Natural killer cell (primary cell): ENCODE measurements around the gene KDM4C. TPM values are rescaled to one million over a fixed set of nuclear protein-coding genes. Genes with fewer than 3 reads are reported as not detected.
"Not testable (repeated sequence)": the region's sequence is repeated elsewhere in the genome, so short reads cannot be mapped to it uniquely, and the experiment has no call there.

Source experiments
- ATAC-seq, 3 donors: fragments of 150-1000 bp in 2 of 3; fragments of 200-7000 bp in 1 of 3; cut with Tn5 transposase; 1 replicate in 1 of 3; 2 replicates in 2 of 3; pipeline ENCODE4 v1.10.0; 2021; ENCODE audit warnings: mild to moderate bottlenecking in 2 of 3, moderate library complexity in 2 of 3
- DNase-seq, 2 donors: peaks; one replicate each; pipeline versions ENCODE4 v3.0.0 to v3.0.0-alpha.2; 2013 to 2021; ENCODE audit warnings: mixed read lengths in 1 of 2
- H3K27ac ChIP-seq: one replicate; pipeline ENCODE4 v1.5.1; 2013; ENCODE audit warnings: mild to moderate bottlenecking, low read length
- H3K27me3 ChIP-seq: one replicate; pipeline ENCODE4 v1.6.1; 2013; ENCODE audit warnings: low read length; ENCODE audit not compliant: control insufficient read depth, insufficient read depth
- H3K36me3 ChIP-seq: one replicate; pipeline ENCODE4 v1.6.1; 2013; ENCODE audit warnings: low read length; ENCODE audit not compliant: control insufficient read depth, insufficient read depth
- H3K4me1 ChIP-seq: one replicate; pipeline ENCODE4 v1.6.1; 2013; ENCODE audit warnings: low read length; ENCODE audit not compliant: control insufficient read depth, insufficient read depth
- H3K4me3 ChIP-seq: one replicate; pipeline ENCODE4 v1.5.1; 2013; ENCODE audit warnings: low read length
- H3K9me3 ChIP-seq: one replicate; pipeline ENCODE4 v1.6.1; 2013; ENCODE audit warnings: low read length; ENCODE audit not compliant: control insufficient read depth, insufficient read depth
- H3K27ac Mint-ChIP-seq, 2 donors: one replicate each; pipeline ENCODE4 v1.8.0; 2022; ENCODE audit warnings: mild to moderate bottlenecking in 2 of 2, mixed read lengths in 2 of 2, moderate library complexity in 1 of 2
- H3K27me3 Mint-ChIP-seq, 2 donors: one replicate each; pipeline ENCODE4 v1.8.0; 2022; ENCODE audit warnings: low read depth in 2 of 2, mixed read lengths in 2 of 2
- H3K36me3 Mint-ChIP-seq: one replicate; pipeline ENCODE4 v1.8.0; 2022; ENCODE audit warnings: mixed read lengths
- H3K4me1 Mint-ChIP-seq, 2 donors: one replicate each; pipeline ENCODE4 v1.8.0; 2022; ENCODE audit warnings: mixed read lengths in 2 of 2
- H3K4me3 Mint-ChIP-seq: one replicate; pipeline ENCODE4 v1.8.0; 2022; ENCODE audit warnings: mild to moderate bottlenecking, moderate library complexity, mixed read lengths
- H3K9me3 Mint-ChIP-seq, 2 donors: one replicate each; pipeline ENCODE4 v1.8.0; 2022; ENCODE audit warnings: mixed read lengths in 2 of 2
- CTCF ChIP-seq: fragments of 200-600 bp; IDR thresholded peaks from one replicate; pipeline ENCODE4 v1.8.0; 2022; ENCODE audit warnings: antibody characterized with exemption
- WGBS: methylation state at CpG from one replicate; pipeline ENCODE4 v1.1.7; 2013; ENCODE audit warnings: missing lambda C conversion rate; ENCODE audit not compliant: insufficient coverage; 5-methylcytosine and 5-hydroxymethylcytosine counted together
- intact Hi-C: fragments of 100-400 bp; cut with micrococcal nuclease; formaldehyde crosslinking; loops from one replicate; pipeline ENCODE4 v1.14.2; 2022
- total RNA-seq, 4 donors: library from RNA; stranded (reverse); fragments of 120-200 nt in 1 of 4; gene quantifications; one replicate each; pipeline versions ENCODE4 v1.2.3 to v1.2.4, GENCODE V29; 2013 to 2022

The KDM4C gene
- total RNA-seq, 3 donors from 2014 or later (not counting 1 experiment from before 2014, with no cell fraction given), result 115 to 137 (median 116) TPM

DNA sequence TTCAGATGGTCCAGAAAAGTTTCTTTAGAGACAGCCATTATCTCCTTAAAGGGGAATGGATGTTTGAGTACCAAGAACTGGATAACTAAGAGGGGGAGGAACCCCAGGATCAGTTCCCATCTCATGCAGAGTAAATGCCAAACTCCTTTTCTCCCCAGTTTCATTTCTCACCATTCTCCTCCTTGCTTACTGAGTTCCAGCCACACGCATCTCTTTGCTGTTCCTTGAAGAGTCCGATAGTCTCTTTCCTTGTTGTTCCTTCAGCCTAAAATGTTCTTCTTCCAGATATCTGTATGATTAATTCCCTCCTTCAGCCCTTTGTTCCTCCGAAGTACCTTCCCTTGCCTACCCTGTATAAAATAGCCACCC lies 30.0 kb downstream of the KDM4C start:
- WGBS, result 100% methylated on average over 3 of the region's 3 CpGs
- H3K4me1 Mint-ChIP-seq, result peaks cover 59 to 69% of the 10 kb centered on the region in 2 donors
- H3K4me3 Mint-ChIP-seq, result no peak overlapping the region

DNA sequence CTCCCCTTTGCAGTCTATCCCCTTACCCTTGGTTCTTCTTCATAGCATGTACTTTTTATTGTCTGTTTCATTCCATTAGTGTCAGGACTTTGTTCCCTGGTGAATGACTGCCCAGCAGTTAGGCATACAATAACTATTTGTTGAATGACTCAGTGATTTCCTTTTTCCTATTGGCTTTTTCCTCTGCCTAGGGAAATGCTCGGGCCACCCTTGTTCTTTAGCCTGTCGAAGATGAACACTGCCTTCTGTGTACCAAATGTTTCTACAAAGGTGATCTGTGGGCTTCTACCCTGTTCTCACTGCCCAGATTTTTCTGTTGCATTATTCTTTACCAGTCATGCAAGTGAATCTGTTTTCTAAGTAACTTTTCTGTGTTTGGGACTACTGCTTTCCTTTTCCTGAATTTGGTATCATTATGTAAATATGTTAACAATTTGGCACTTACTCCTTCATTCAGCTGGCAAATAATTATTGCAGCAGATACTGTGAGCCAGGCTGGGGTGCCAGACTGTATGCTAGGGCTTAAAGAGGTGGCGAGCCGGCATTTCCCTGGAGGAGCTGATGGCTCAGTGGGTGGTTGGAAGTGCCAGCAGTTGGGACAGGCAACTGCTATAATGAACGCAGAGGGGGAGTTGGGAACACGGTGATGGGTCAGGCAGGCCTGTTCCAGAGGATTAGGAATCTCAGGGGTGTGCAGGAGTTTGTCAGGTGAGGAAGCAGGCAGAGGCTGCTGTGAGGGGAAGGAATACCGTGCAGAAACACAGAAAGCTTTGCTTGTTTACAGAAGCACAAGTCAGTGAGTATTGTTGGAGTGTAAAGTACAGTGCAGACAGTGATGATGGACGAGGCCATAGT lies 30.6 kb downstream of the KDM4C start:
- H3K4me3 Mint-ChIP-seq, result no peak overlapping the region
- 94% methylated on average over 8 of the region's 8 CpGs for WGBS
- peaks cover 53 to 68% of the 10 kb centered on the region in 2 donors for H3K4me1 Mint-ChIP-seq
- no peak for TF ChIP-seq CTCF
- DNase-seq (no peak), ATAC-seq (no peak)
- no peaks in the 10 kb centered on the region for H3K9me3 Mint-ChIP-seq
- Histone ChIP-seq H3K9me3 (no peaks in the 10 kb centered on the region), H3K27me3 (no peaks in the 10 kb centered on the region), H3K36me3 (no peaks in the 10 kb centered on the region), H3K4me3 (no peak overlapping the region), H3K4me1 (peaks cover 20% of the 10 kb centered on the region), H3K27ac (no peak overlapping the region)
- H3K36me3 Mint-ChIP-seq, result no peaks in the 10 kb centered on the region
- H3K27me3 Mint-ChIP-seq, result no peaks in the 10 kb centered on the region
- peak overlapping the region; percentile 27 to 42 for H3K27ac Mint-ChIP-seq
- intact Hi-C loops, result no loop called here

More for the DNA sequence above, 30.0 kb downstream of the KDM4C start:
- TF ChIP-seq CTCF, result no peak
- Histone ChIP-seq H3K27ac (no peak overlapping the region), H3K9me3 (no peaks in the 10 kb centered on the region), H3K27me3 (no peaks in the 10 kb centered on the region), H3K4me3 (no peak overlapping the region), H3K4me1 (peaks cover 26% of the 10 kb centered on the region), H3K36me3 (no peaks in the 10 kb centered on the region)
- intact Hi-C loops, result no loop called here
- Mint-ChIP-seq H3K27ac (peak overlapping the region; percentile 4 to 42), H3K27me3 (no peaks in the 10 kb centered on the region), H3K36me3 (no peaks in the 10 kb centered on the region), H3K9me3 (no peaks in the 10 kb centered on the region)
- DNase-seq, result no peak
- no peak for ATAC-seq

- intact Hi-C loops, H3K9me3 ChIP-seq, H3K4me3 Mint-ChIP-seq, H3K27me3 ChIP-seq, H3K4me3 ChIP-seq, ATAC-seq, H3K27me3 Mint-ChIP-seq, H3K9me3 Mint-ChIP-seq, H3K36me3 Mint-ChIP-seq, DNase-seq, H3K36me3 ChIP-seq, H3K27ac ChIP-seq: not testable (repeated sequence)
- Mint-ChIP-seq H3K27ac (peak overlapping the region; percentile 27 to 42), H3K4me1 (peaks cover 49 to 65% of the 10 kb centered on the region in 2 donors)
- H3K4me1 ChIP-seq, result peaks cover 15% of the 10 kb centered on the region
- WGBS, result 96% methylated on average over 9 of the region's 9 CpGs
Observed at GRCh38 chr9:6789017-6789338, 31.2 kb downstream of the KDM4C start.

- Histone ChIP-seq H3K27ac (no peak overlapping the region), H3K9me3 (no peaks in the 10 kb centered on the region), H3K4me3 (no peak overlapping the region), H3K27me3 (no peaks in the 10 kb centered on the region), H3K4me1 (peaks cover under 1% of the 10 kb centered on the region), H3K36me3 (peaks cover 13% of the 10 kb centered on the region)
- ATAC-seq (no peak), DNase-seq (no peak)
- Mint-ChIP-seq H3K27ac (peak overlapping the region; percentile 29 to 53), H3K9me3 (no peaks in the 10 kb centered on the region), H3K36me3 (no peaks in the 10 kb centered on the region), H3K4me3 (no peak overlapping the region), H3K27me3 (no peaks in the 10 kb centered on the region), H3K4me1 (peaks cover 43 to 53% of the 10 kb centered on the region in 2 donors)
- intact Hi-C loops, result no loop called here
- 96% methylated on average over 5 of the region's 5 CpGs for WGBS
- TF ChIP-seq CTCF, result no peak
Observed at GRCh38 chr9:6790866-6791265, 33.1 kb downstream of the KDM4C start.
